Lower lobe of right lung (tissue), 2 donors: ENCODE measurements around the gene TNRC6A. TPM values are rescaled to one million over a fixed set of nuclear protein-coding genes. Genes with fewer than 3 reads are reported as not detected.

Experiments
- ATAC-seq, 2 donors: fragments of 200-7000 bp; cut with Tn5 transposase; one replicate each; pipeline ENCODE4 v1.9.1; 2020 to 2022; ENCODE audit warnings: mild to moderate bottlenecking in 2 of 2, moderate library complexity in 2 of 2
- DNase-seq: peaks from one replicate; pipeline ENCODE4 v3.0.0-alpha.2; 2020
- H3K27ac ChIP-seq: fragments of 200-600 bp; one replicate; pipeline ENCODE4 v1.8.0; 2022
- H3K27me3 ChIP-seq: fragments of 200-600 bp; one replicate; pipeline ENCODE4 v1.8.0; 2022; ENCODE audit warnings: low read depth
- H3K36me3 ChIP-seq: fragments of 200-600 bp; one replicate; pipeline ENCODE4 v1.8.0; 2022; ENCODE audit warnings: mild to moderate bottlenecking
- H3K4me1 ChIP-seq: fragments of 200-600 bp; one replicate; pipeline ENCODE4 v1.8.0; 2022
- H3K4me3 ChIP-seq: fragments of 200-600 bp; one replicate; pipeline ENCODE4 v1.8.0; 2022; ENCODE audit warnings: mild to moderate bottlenecking
- H3K9me3 ChIP-seq: fragments of 200-600 bp; one replicate; pipeline ENCODE4 v1.8.0; 2022
- CTCF ChIP-seq: fragments of 200-600 bp; IDR thresholded peaks from one replicate; pipeline ENCODE4 v1.8.0; 2022; ENCODE audit warnings: antibody characterized with exemption, mild to moderate bottlenecking
- intact Hi-C: fragments of 100-400 bp; cut with DNase I; formaldehyde crosslinking; loops from one replicate; pipeline ENCODE4 v1.11.0; 2022
- long read RNA-seq: library from polyadenylated mRNA; unstranded; transcript quantifications from one replicate; pipeline ENCODE4 v2.0.0, GENCODE V29; 2021
- total RNA-seq: library from RNA; stranded (reverse); fragmentation: NEBNext Ultra II Directional; extraction: Animal tissue kit (Norgen Biotek cat#: 25700); gene quantifications from one replicate; pipeline ENCODE4 v1.2.1, GENCODE V29; 2021
- donor health status: DM: no; HTN: yes; CAD: no; lungs with severe emphysema.

Gene TNRC6A
- total RNA-seq, result 49.4 TPM
- long read RNA-seq, partial matches to known transcripts, result 41 of 61 reads
- long read RNA-seq, other reads (novel, unspliced or antisense), result 20 of 61 reads

GRCh38 chr16:24729243-24729950 lies at the start of gene TNRC6A:
Gene TNRC6A (plus strand): TSS chr16:24729651. CDS start chr16:24729842, 191 bp downstream.
- Histone ChIP-seq H3K27ac (peak within 1 kb of the TSS; percentile 97), H3K36me3 (peaks cover 15% of the 10 kb centered on the region), H3K4me1 (peaks cover 38% of the 10 kb centered on the region), H3K4me3 (peak within 1 kb of the TSS; percentile 84), H3K9me3 (no peaks in the 10 kb centered on the region), H3K27me3 (no peaks in the 10 kb centered on the region)
- intact Hi-C loops, result no loop called here
- DNase-seq (peak; percentile 92), ATAC-seq (peak; percentile 98 to 99)
- TF ChIP-seq CTCF, result no peak

DNA sequence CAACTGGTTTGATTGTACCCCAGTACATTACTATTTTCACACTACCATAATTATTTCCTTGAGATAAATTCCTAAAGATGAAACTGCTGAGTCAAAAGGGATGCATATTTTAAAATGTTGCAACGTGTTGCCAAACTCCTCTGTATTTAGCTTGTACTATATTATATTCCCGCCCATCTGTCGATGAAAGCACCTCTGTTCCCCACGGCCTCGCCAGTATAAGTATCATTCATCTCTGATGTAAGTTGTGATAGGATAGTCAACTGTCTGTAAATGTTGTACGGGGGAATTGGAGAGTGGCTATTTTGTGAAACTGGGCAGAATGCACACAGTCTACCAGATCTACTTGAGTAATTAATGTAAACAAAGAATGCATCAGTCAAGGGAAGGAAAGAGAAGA lies 47.7 kb upstream of the TNRC6A start:
- TF ChIP-seq CTCF, result no peak
- ATAC-seq (no peak), DNase-seq (no peak)
- no peaks in the 10 kb centered on the region for H3K4me1 ChIP-seq
- no peak overlapping the region for H3K4me3 ChIP-seq
- no peaks in the 10 kb centered on the region for H3K9me3 ChIP-seq
- H3K36me3 ChIP-seq, result no peaks in the 10 kb centered on the region
- H3K27me3 ChIP-seq, result no peaks in the 10 kb centered on the region
- no peak overlapping the region for H3K27ac ChIP-seq
- intact Hi-C loops, result no loop called here

DNA sequence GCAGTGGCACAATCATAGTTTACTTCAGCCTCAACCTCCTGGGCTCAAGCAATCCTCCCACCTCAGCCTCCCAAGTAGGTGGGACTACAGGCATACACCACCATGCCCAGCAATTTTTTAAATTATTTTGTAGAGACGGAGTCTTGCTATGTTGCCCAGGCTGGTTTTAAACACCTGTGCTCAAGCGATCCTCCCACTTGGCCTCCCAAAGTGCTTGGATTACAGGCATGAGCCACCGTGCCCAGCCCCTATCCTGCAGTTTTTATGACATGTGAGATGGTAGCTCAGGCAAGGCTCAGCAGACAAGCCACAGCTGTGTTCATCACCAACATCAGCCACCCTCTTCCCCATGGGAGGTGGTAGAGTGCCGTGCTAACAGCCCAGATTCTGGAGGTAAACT lies 46.2 kb upstream of the TNRC6A start:
- no peaks in the 10 kb centered on the region for H3K36me3 ChIP-seq
- H3K27me3 ChIP-seq, result no peaks in the 10 kb centered on the region
- intact Hi-C loops, result no loop called here
- H3K9me3 ChIP-seq, result no peaks in the 10 kb centered on the region
- H3K4me3 ChIP-seq, result no peak overlapping the region
- H3K27ac ChIP-seq, result no peak overlapping the region
- H3K4me1 ChIP-seq, result no peaks in the 10 kb centered on the region
- ATAC-seq (no peak), DNase-seq (no peak)
- TF ChIP-seq CTCF, result no peak

DNA sequence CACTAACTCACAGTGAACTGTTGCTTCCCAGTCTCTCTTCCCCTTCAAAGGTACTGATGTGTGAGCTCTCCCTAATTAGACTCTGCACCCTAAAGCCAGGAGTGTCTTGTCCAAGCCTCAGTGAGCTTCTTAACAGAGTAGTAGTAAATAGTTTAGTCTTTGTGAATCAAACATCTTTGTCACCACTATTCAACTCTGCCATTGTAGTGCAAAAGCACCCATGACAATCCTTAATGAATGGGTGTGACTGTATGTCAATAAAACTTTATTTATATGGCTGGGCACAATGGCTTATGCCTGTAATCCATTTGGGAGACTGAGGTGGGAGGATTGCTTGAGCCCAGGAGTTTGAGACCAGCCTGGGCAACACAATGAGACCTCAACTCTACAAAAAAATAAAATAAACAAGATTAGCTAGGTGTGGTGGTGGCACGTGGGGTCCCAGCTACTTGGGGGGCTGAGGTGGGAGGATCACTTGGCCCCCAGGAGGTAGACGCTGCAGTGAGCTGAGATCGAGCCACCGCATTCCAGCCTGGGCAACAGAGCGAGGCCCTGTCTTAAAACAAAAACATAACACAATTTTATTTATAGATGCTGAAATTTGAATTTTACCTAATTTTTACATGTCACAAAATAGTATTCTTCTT lies 45.5 kb upstream of the TNRC6A start:
- DNase-seq, result no peak
- intact Hi-C loops, result no loop called here
- no peak for ATAC-seq

More for the DNA sequence above, 45.5 kb upstream of the TNRC6A start:
- Histone ChIP-seq H3K36me3 (no peaks in the 10 kb centered on the region), H3K9me3 (no peaks in the 10 kb centered on the region), H3K4me3 (no peak overlapping the region), H3K27me3 (no peaks in the 10 kb centered on the region), H3K27ac (no peak overlapping the region), H3K4me1 (no peaks in the 10 kb centered on the region)
- no peak for TF ChIP-seq CTCF
